ENCODE measurements around the gene LRRC27. TPM values are rescaled to one million over a fixed set of nuclear protein-coding genes. Genes with fewer than 3 reads are reported as not detected.
"Not testable (repeated sequence)": the region's sequence is repeated elsewhere in the genome, so short reads cannot be mapped to it uniquely, and the experiment has no call there.

The LRRC27 gene
- total RNA-seq, 1 donor from 2014 or later: 15.1 TPM

- DNase-seq (ENCODE audit: low spot score): not testable (repeated sequence)
Observed at GRCh38 chr10:132314881-132315280, 17.1 kb upstream of the LRRC27 start.

GRCh38 chr10:132316133-132316532 lies 15.9 kb upstream of the LRRC27 start:
- DNase-seq (ENCODE audit: low spot score): no peak

GRCh38 chr10:132317477-132317876 lies 14.5 kb upstream of the LRRC27 start:
- not testable (repeated sequence) for DNase-seq (ENCODE audit: low spot score)

GRCh38 chr10:132319853-132320653 lies 11.9 kb upstream of the LRRC27 start:
- DNase-seq (ENCODE audit: low spot score): no peak

- DNase-seq (ENCODE audit: low spot score): no peak
Observed at GRCh38 chr10:132320654-132321469, 11.1 kb upstream of the LRRC27 start.

GRCh38 chr10:132321726-132322125 lies 10.3 kb upstream of the LRRC27 start:
- no peak for DNase-seq (ENCODE audit: low spot score)

GRCh38 chr10:132322586-132323048 lies 9.4 kb upstream of the LRRC27 start:
- DNase-seq (ENCODE audit: low spot score): no peak

GRCh38 chr10:132324186-132324585 lies 7.8 kb upstream of the LRRC27 start:
- DNase-seq (ENCODE audit: low spot score): no peak

- DNase-seq (ENCODE audit: low spot score): no peak
Observed at GRCh38 chr10:132326344-132326889, 5.6 kb upstream of the LRRC27 start.

- DNase-seq (ENCODE audit: low spot score): no peak
Observed at GRCh38 chr10:132326925-132327324, 5.1 kb upstream of the LRRC27 start.

GRCh38 chr10:132328106-132328505 lies 3.9 kb upstream of the LRRC27 start:
- DNase-seq (ENCODE audit: low spot score): no peak

- no peak for DNase-seq (ENCODE audit: low spot score)
Observed at GRCh38 chr10:132328738-132329137, 3.3 kb upstream of the LRRC27 start.

GRCh38 chr10:132329565-132330485 lies 2.2 kb upstream of the LRRC27 start:
- no peak for DNase-seq (ENCODE audit: low spot score)

- DNase-seq (ENCODE audit: low spot score): no peak
Observed at GRCh38 chr10:132330486-132330833, 1.5 kb upstream of the LRRC27 start.

GRCh38 chr10:132332433-132332754 lies 401 bp downstream of the LRRC27 start:
- DNase-seq (ENCODE audit: low spot score): no peak

- no peak for DNase-seq (ENCODE audit: low spot score)
Observed at GRCh38 chr10:132333386-132333785, 1.4 kb downstream of the LRRC27 start.

GRCh38 chr10:132334631-132335188 lies 2.7 kb downstream of the LRRC27 start:
- DNase-seq (ENCODE audit: low spot score): no peak

- DNase-seq (ENCODE audit: low spot score): no peak
Observed at GRCh38 chr10:132335189-132336063, 3.4 kb downstream of the LRRC27 start.

- DNase-seq (ENCODE audit: low spot score): no peak
Observed at GRCh38 chr10:132336064-132336746, 4.2 kb downstream of the LRRC27 start.

GRCh38 chr10:132336919-132337407 lies 5.0 kb downstream of the LRRC27 start:
- DNase-seq (ENCODE audit: low spot score): no peak
